SH-SY5Y (cell line): ENCODE measurements around the gene UBAP2L.

ENCODE experiments used
- GATA2 ChIP-seq: IDR thresholded peaks from 2 replicates; pipeline ENCODE4 v1.6.1; 2011; ENCODE audit warnings: mild to moderate bottlenecking, low read depth, low read length
- GATA3 ChIP-seq: IDR thresholded peaks from 2 replicates; pipeline ENCODE4 v1.6.1; 2011; ENCODE audit warnings: low read depth, mild to moderate bottlenecking, low read length, moderate library complexity

The UBAP2L gene

GRCh38 chr1:154313066-154313356 is 92.3 kb downstream of the UBAP2L start:
- TF ChIP-seq GATA2 (no peak), GATA3 (no peak)

- TF ChIP-seq GATA3 = no peak
- no peak for TF ChIP-seq GATA2
Measured at GRCh38 chr1:154316704-154317103, 95.9 kb downstream of the UBAP2L start.

GRCh38 chr1:154318386-154318785 is 97.6 kb downstream of the UBAP2L start:
- TF ChIP-seq GATA2 = no peak
- no peak for TF ChIP-seq GATA3
